Measurements from ENCODE around the gene INTS11. TPM values are rescaled to one million over a fixed set of nuclear protein-coding genes. Genes with fewer than 3 reads are reported as not detected.

The INTS11 gene
- polyA plus RNA-seq, 2 of the 4 experiments (the other 2 are of a cell fraction), result 41.9 to 62.9 TPM

DNA sequence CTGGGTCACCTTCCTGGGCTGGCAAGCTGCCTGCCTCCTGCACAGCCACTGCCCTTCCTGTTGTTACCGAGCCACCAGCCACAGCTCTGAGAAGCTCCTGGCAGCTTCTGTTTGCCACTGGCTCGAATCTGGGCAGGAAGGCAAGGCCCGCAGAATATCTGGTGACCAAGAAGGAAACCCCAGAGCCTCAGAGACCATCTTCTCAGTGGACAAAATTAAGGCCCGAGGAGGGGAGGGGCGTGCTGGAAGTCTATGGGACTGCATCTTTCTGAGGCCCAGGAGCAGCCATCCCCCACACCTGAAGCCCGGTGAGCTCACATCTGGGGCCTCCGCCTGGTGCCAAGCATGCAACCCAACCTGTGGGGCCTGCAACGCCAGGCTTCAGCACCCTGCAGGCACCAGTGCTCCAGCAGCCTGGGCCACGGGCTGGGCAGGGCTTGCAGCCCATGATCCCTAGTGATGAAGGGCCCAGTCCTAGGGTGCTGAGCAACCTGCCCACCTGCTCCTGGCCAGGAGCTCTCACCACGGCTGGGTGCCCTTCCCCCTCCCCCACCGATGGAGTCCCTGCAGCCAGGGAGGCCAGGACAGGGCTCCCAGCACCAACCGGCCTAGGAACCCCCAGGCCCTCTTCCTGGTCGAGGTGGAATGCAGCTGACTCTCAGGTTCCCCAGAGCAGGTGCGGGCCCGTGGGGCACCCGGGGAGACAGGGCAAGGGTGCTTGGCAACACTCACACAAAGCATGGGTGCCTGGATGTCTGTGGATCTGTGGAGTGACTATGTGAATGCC lies 1.0 kb upstream of the INTS11 start:
- peak overlapping the region; percentile 95 for H3K4me2 ChIP-seq
- H3K27ac ChIP-seq, result peak overlapping the region; percentile 94 to 97
- POLR2A ChIA-PET, result no interaction called here
- CTCF ChIA-PET, result interaction anchor here (2.4 kb wide), 1 partner anchor 21 kb away, joined by 7 read pairs; no protein-coding TSS in a partner anchor
- H3K4me1 ChIP-seq, result peaks cover 7% of the 10 kb centered on the region; the same call in 2 of the 3 replicates
- peak overlapping the region; percentile 96 for H3K4me3 ChIP-seq
- TF ChIP-seq HOXB13 (CRISPR knock-in tag; IDR thresholded peaks at IDR 0.05; ENCODE audit: low read depth) (no peak), NFE2L2 (conservative IDR thresholded peaks at IDR 0.05; ENCODE audit: low read length) (no peak), ZNF302 (CRISPR knock-in tag; IDR thresholded peaks at IDR 0.05) (no peak), FOSB (CRISPR knock-in tag; IDR thresholded peaks at IDR 0.05) (no peak), EHMT2 (IDR thresholded peaks at IDR 0.05; ENCODE audit: low read depth) (no peak), HDAC2 (IDR thresholded peaks at IDR 0.05) (no peak), CBX8 (IDR thresholded peaks at IDR 0.05) (no peak), HOXB5 (CRISPR knock-in tag; IDR thresholded peaks at IDR 0.05) (no peak)
- 49% methylated on average over 6 of the region's 16 CpGs for WGBS (ENCODE audit: missing lambda C conversion rate)
- ATAC-seq (peak in 1 of 2 experiments; percentile 2; a peak in 2 of 6 replicates), FAIRE-seq (no peak), DNase-seq (ENCODE audit: low read depth in 1 of 2, low spot score in 1 of 2) (no peak)
- no peaks in the 10 kb centered on the region for H3K9me3 ChIP-seq

DNA sequence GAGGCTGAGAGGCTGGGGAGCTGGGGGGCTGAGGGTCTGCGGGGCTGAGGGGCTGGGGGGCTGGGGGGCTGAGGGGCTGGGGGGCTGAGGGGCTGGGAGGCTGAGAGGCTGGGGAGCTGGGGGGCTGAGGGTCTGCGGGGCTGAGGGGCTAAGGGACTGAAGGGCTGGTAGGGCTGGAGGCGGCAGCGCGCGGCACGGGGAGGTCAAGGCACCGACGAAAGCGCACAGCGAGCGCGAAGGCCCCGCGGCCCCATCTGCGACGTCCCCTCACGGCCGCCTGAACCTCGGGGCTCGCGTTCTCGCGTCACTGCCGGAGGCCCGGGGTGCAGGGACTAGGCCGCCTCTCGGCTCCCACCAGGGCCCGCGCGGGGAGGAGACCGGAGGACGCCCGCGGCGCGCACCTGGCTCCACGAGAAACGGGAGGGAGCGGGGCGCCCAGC lies 356 bp downstream of the INTS11 start:
- Histone ChIP-seq H3K4me1 (peaks cover 9% of the 10 kb centered on the region; the same call in 1 of the 3 replicates), H3K4me3 (peak overlapping the region; percentile 96), H3K27ac (peak overlapping the region; percentile 94 to 97), H3K4me2 (peak overlapping the region; percentile 61), H3K9me3 (no peaks in the 10 kb centered on the region)
- ChIA-PET CTCF (no interaction called here), POLR2A (no interaction called here)
- FAIRE-seq, result no peak
- no peak for DNase-seq (ENCODE audit: low read depth in 1 of 2, low spot score in 1 of 2)
- TF ChIP-seq, protein P1, sequence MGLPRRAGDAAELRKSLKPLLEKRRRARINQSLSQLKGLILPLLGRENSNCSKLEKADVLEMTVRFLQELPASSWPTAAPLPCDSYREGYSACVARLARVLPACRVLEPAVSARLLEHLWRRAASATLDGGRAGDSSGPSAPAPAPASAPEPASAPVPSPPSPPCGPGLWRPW (IDR thresholded peaks at IDR 0.05), result no peak
- no peak for TF ChIP-seq TP53 (CRISPR knock-in tag; IDR thresholded peaks at IDR 0.05)
- ATAC-seq, result peak; percentile 9 to 59; a peak in 4 of 6 replicates
- WGBS (ENCODE audit: missing lambda C conversion rate), result 1% methylated on average over 16 of the region's 41 CpGs

DNA sequence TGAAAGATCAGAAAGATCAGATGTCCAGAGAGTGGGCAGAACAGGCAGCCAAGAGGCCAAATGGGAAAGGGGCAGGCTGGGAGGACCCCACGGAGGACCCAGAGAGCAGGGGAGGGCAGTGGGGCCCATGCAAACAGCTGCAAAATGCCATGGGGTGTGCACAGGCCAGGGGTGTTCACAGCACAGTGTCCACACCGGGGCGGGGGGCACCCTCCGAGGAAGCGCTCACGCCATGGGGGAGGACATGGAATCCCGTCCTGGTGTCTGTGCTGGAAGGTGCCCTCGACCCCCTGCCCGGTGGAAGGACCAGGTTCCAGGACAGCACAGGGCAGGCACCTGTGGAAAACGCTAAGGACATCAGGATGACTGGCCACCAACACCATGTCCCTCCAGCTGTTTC lies 1.5 kb downstream of the INTS11 start:
- Histone ChIP-seq H3K27ac (no peak overlapping the region), H3K9me3 (no peaks in the 10 kb centered on the region), H3K4me3 (no peak overlapping the region), H3K4me1 (peaks cover 20% of the 10 kb centered on the region), H3K4me2 (peak overlapping the region; percentile 61)
- 87% methylated on average over 2 of the region's 10 CpGs for WGBS (ENCODE audit: missing lambda C conversion rate)
- CTCF ChIA-PET, result interaction anchor here (1.0 kb wide), 1 partner anchor 303 kb away, joined by 3 read pairs; the partner anchor contains the start of gene AGRN
- DNase-seq (ENCODE audit: low read depth in 1 of 2, low spot score in 1 of 2) (no peak), ATAC-seq (no peak), FAIRE-seq (no peak)
- POLR2A ChIA-PET, result no interaction called here
- TF ChIP-seq KDM1A (IDR thresholded peaks at IDR 0.05; ENCODE audit: low read depth) (no peak), CBX8 (IDR thresholded peaks at IDR 0.05) (no peak), KDM5A (IDR thresholded peaks at IDR 0.05) (no peak), RARB (CRISPR knock-in tag; IDR thresholded peaks at IDR 0.05) (no peak), HOXB13 (CRISPR knock-in tag; IDR thresholded peaks at IDR 0.05; ENCODE audit: low read depth) (no peak), NR3C1 (IDR thresholded peaks at IDR 0.05) (no peak), FOSL2 (IDR thresholded peaks at IDR 0.05) (no peak), FOSL2 (CRISPR knock-in tag; IDR thresholded peaks at IDR 0.05) (no peak), HOXA7 (CRISPR knock-in tag; IDR thresholded peaks at IDR 0.05) (no peak), CEBPB (IDR thresholded peaks at IDR 0.05) (no peak), EP300 (IDR thresholded peaks at IDR 0.05) (no peak)
- TF ChIP-seq, protein P2, sequence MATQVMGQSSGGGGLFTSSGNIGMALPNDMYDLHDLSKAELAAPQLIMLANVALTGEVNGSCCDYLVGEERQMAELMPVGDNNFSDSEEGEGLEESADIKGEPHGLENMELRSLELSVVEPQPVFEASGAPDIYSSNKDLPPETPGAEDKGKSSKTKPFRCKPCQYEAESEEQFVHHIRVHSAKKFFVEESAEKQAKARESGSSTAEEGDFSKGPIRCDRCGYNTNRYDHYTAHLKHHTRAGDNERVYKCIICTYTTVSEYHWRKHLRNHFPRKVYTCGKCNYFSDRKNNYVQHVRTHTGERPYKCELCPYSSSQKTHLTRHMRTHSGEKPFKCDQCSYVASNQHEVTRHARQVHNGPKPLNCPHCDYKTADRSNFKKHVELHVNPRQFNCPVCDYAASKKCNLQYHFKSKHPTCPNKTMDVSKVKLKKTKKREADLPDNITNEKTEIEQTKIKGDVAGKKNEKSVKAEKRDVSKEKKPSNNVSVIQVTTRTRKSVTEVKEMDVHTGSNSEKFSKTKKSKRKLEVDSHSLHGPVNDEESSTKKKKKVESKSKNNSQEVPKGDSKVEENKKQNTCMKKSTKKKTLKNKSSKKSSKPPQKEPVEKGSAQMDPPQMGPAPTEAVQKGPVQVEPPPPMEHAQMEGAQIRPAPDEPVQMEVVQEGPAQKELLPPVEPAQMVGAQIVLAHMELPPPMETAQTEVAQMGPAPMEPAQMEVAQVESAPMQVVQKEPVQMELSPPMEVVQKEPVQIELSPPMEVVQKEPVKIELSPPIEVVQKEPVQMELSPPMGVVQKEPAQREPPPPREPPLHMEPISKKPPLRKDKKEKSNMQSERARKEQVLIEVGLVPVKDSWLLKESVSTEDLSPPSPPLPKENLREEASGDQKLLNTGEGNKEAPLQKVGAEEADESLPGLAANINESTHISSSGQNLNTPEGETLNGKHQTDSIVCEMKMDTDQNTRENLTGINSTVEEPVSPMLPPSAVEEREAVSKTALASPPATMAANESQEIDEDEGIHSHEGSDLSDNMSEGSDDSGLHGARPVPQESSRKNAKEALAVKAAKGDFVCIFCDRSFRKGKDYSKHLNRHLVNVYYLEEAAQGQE (IDR thresholded peaks at IDR 0.05), result no peak
- TF ChIP-seq, protein P3, sequence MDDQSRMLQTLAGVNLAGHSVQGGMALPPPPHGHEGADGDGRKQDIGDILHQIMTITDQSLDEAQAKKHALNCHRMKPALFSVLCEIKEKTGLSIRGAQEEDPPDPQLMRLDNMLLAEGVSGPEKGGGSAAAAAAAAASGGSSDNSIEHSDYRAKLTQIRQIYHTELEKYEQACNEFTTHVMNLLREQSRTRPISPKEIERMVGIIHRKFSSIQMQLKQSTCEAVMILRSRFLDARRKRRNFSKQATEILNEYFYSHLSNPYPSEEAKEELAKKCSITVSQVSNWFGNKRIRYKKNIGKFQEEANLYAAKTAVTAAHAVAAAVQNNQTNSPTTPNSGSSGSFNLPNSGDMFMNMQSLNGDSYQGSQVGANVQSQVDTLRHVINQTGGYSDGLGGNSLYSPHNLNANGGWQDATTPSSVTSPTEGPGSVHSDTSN (IDR thresholded peaks at IDR 0.05), result no peak
- TF ChIP-seq, protein P4, sequence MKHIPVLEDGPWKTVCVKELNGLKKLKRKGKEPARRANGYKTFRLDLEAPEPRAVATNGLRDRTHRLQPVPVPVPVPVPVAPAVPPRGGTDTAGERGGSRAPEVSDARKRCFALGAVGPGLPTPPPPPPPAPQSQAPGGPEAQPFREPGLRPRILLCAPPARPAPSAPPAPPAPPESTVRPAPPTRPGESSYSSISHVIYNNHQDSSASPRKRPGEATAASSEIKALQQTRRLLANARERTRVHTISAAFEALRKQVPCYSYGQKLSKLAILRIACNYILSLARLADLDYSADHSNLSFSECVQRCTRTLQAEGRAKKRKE (CRISPR knock-in tag; IDR thresholded peaks at IDR 0.05; ENCODE audit: low read depth), result no peak
- TF ChIP-seq, protein P5, sequence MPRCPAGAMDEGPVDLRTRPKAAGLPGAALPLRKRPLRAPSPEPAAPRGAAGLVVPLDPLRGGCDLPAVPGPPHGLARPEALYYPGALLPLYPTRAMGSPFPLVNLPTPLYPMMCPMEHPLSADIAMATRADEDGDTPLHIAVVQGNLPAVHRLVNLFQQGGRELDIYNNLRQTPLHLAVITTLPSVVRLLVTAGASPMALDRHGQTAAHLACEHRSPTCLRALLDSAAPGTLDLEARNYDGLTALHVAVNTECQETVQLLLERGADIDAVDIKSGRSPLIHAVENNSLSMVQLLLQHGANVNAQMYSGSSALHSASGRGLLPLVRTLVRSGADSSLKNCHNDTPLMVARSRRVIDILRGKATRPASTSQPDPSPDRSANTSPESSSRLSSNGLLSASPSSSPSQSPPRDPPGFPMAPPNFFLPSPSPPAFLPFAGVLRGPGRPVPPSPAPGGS (IDR thresholded peaks at IDR 0.05), result no peak
- TF ChIP-seq, protein P1 (IDR thresholded peaks at IDR 0.05), result no peak
- TF ChIP-seq, protein P6, sequence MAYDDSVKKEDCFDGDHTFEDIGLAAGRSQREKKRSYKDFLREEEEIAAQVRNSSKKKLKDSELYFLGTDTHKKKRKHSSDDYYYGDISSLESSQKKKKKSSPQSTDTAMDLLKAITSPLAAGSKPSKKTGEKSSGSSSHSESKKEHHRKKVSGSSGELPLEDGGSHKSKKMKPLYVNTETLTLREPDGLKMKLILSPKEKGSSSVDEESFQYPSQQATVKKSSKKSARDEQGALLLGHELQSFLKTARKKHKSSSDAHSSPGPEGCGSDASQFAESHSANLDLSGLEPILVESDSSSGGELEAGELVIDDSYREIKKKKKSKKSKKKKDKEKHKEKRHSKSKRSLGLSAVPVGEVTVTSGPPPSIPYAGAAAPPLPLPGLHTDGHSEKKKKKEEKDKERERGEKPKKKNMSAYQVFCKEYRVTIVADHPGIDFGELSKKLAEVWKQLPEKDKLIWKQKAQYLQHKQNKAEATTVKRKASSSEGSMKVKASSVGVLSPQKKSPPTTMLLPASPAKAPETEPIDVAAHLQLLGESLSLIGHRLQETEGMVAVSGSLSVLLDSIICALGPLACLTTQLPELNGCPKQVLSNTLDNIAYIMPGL (CRISPR knock-in tag; IDR thresholded peaks at IDR 0.05; ENCODE audit: borderline replicate concordance), result no peak

Measured in A549 (cell line).